Measurements from ENCODE around the gene LIN37.
"Not testable (repeated sequence)": the region's sequence is repeated elsewhere in the genome, so short reads cannot be mapped to it uniquely, and the experiment has no call there.

Gene LIN37

DNA sequence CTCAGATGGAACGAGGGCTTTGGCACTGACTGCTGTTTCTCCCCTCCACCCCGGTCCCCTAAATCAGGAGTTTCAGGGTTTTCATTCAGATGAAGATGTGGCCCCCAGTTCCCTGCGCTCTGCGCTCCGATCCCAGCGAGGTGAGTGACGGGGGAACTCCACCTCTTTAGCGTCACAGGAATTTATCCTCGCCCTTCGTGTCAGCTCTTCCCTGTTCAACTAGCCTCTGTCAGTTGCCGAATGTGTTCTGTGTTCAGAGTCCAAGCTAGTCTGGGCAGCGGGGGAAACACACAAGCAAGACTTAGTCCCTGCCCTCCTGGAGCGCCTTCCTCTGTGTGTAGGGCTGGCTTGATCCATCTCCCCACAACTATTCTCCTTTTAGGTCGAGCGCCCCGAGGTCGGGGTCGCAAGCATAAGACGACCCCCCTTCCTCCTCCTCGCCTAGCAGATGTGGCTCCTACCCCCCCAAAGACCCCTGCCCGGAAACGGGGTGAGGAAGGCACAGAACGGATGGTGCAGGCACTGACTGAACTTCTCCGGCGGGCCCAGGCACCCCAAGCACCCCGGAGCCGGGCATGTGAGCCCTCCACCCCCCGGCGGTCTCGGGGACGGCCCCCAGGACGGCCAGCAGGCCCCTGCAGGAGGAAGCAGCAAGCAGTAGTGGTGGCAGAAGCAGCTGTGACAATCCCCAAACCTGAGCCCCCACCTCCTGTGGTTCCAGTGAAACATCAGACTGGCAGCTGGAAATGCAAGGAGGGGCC lies 28.8 kb upstream of the LIN37 start:
- DNase-seq (ENCODE audit: low spot score), result no peak

DNA sequence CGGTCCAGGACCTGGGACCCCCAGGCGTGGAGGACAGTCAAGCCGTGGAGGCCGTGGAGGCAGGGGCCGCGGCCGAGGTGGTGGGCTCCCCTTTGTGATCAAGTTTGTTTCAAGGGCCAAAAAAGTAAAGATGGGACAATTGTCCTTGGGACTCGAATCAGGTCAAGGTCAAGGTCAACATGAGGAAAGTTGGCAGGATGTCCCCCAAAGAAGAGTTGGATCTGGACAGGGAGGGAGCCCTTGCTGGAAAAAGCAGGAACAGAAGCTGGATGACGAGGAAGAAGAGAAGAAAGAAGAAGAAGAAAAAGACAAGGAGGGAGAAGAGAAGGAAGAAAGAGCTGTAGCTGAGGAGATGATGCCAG lies 28.2 kb upstream of the LIN37 start:
- DNase-seq (ENCODE audit: low spot score), result no peak

DNA sequence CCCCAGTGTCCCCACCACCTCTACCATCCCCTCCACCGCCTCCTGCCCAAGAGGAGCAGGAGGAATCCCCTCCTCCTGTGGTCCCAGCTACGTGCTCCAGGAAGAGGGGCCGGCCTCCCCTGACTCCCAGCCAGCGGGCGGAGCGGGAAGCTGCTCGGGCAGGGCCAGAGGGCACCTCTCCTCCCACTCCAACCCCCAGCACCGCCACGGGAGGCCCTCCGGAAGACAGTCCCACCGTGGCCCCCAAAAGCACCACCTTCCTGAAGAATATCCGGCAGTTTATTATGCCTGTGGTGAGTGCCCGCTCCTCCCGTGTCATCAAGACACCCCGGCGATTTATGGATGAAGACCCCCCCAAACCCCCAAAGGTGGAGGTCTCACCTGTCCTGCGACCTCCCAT lies 27.7 kb upstream of the LIN37 start:
- DNase-seq (ENCODE audit: low spot score), result no peak

DNA sequence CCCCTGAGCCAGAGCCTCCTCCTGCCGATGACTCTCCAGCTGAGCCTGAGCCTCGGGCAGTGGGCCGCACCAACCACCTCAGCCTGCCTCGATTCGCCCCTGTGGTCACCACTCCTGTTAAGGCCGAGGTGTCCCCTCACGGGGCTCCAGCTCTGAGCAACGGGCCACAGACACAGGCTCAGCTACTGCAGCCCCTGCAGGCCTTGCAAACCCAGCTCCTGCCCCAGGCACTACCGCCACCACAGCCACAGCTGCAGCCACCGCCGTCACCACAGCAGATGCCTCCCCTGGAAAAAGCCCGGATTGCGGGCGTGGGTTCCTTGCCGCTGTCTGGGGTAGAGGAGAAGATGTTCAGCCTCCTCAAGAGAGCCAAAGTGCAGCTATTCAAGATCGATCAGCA lies 27.0 kb upstream of the LIN37 start:
- DNase-seq (ENCODE audit: low spot score), result no peak

DNA sequence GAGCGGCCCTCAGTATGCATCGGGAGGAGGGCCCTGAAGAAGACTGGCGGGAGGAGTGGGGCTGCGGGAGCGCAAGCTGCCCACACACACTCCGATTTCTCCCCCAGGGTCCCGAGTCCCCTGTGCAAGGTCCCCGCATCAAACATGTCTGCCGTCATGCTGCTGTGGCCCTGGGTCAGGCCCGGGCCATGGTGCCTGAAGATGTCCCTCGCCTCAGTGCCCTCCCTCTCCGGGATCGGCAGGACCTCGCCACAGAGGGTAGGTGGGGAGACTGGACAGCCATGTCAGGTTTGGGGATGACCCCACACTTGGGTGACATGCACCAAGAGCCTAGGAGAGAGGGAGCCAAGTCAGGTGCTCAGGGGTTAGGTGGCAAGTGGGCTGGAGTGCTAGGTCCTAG lies 25.9 kb upstream of the LIN37 start:
- no peak for DNase-seq (ENCODE audit: low spot score)

DNA sequence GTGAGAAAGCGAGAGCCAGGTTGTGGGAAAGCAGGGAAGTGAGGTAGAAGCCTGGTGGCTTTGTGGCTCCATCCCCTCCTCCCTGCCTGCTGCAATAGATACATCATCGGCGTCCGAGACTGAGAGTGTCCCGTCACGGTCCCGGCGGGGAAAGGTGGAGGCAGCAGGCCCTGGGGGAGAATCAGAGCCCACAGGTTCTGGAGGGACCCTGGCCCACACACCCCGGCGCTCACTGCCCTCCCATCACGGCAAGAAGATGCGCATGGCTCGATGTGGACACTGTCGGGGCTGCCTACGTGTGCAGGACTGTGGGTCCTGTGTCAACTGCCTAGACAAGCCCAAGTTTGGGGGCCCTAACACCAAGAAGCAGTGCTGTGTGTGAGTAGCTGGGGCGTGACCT lies 25.5 kb upstream of the LIN37 start:
- no peak for DNase-seq (ENCODE audit: low spot score)

DNA sequence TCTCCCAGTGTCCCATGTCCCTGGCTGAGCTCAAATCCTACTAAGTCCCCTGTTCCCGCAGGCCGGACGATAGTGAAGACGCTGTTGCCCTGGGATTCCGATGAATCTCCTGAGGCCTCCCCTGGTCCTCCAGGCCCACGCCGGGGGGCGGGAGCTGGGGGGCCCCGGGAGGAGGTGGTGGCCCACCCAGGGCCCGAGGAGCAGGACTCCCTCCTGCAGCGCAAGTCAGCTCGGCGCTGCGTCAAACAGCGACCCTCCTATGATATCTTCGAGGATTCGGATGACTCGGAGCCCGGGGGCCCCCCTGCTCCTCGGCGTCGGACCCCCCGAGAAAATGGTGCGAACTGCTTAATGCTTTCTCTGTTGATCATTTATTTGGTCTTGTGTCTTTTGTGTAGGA lies 24.7 kb upstream of the LIN37 start:
- no peak for DNase-seq (ENCODE audit: low spot score)

DNA sequence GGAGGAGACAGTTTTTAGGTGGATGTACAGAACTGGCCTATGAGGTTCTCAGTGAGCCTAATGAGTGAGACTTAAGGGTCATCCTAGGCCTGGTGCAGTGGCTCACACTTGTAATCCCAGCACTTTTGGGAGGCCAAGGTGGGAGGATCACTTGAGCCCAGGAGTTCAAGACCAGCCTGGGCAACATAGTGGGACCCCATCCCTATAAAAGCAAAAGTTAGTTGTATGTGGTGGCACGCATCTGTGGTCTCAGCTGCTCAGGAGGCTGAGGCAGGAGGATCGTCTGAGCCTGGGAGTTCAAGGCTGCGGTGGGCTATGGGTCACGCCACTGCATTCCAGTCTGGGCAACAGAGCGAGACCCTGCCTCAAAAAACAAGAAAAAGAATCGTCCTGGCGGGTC lies 24.2 kb upstream of the LIN37 start:
- not testable (repeated sequence) for DNase-seq (ENCODE audit: low spot score)

DNA sequence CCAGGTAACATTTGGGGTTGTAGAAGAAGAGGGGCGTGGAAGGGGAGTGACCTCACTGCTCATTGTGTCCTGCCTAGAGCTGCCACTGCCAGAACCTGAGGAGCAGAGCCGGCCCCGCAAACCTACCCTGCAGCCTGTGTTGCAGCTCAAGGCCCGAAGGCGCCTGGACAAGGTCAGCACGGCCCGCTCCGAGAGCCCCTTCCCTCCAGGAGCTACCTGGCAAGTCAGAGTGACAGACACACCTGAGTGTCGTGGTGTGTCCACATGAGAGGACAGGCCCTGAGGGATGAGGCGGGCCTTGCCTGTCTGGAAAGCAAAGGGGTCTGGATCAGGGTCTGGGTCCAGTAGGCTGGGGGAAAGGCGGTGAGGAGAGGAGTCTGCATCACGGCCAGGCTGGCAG lies 23.8 kb upstream of the LIN37 start:
- DNase-seq (ENCODE audit: low spot score), result no peak

DNA sequence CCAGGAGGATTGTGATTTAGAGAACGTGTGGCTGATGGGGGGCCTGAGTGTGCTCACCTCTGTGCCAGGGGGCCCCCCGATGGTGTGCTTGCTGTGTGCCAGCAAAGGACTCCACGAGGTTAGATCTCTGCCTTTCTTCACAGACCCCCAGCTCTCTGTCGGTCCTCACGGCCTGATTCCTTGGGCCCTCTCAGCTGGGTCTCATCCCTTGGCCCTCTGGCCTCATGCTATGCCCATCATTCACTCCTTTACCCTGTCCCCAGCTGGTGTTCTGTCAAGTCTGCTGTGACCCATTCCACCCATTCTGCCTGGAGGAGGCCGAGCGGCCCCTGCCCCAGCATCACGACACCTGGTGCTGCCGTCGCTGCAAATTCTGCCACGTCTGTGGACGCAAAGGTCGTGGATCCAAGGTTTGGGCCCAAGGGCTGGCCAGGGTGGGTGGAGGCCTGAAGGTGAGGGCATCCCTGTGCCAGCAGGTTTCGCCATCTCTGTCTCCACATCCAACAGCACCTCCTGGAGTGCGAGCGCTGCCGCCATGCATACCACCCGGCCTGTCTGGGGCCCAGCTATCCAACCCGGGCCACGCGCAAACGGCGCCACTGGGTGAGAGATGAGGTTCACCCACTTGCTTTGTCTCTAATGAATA lies 23.0 kb upstream of the LIN37 start:
- DNase-seq (ENCODE audit: low spot score), result no peak

DNA sequence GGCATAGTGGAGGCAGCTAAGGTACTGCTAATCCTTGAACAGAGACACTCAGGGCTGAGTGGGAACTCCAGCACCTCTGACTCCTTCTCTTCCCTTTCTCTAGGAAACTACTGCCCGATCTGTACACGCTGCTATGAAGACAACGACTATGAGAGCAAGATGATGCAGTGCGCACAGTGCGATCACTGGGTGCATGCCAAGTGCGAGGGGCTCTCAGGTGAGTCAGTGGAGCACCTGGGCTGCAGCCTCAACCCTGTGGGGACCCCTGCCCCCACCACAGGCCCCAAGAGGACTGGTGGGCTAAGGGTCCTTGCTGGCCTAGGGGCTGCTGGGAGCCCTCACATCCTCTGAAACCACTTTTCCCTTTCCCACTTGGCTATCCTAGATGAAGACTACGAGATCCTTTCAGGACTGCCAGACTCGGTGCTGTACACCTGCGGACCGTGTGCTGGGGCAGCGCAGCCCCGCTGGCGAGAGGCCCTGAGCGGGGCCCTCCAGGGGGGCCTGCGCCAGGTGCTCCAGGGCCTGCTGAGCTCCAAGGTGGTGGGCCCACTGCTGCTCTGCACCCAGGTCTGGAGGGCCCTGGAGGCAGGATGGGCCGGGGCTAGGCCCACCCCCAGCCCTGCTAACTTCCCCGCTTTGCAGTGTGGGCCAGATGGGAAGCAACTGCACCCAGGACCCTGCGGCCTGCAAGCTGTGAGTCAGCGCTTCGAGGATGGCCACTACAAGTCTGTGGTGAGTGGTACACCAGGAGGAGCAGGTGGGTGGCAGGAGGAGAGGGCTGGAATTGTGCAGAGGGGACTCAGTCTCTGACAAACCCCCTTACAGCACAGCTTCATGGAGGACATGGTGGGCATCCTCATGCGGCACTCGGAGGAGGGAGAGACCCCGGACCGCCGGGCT lies 21.1 kb upstream of the LIN37 start:
- no peak for DNase-seq (ENCODE audit: low spot score)

DNA sequence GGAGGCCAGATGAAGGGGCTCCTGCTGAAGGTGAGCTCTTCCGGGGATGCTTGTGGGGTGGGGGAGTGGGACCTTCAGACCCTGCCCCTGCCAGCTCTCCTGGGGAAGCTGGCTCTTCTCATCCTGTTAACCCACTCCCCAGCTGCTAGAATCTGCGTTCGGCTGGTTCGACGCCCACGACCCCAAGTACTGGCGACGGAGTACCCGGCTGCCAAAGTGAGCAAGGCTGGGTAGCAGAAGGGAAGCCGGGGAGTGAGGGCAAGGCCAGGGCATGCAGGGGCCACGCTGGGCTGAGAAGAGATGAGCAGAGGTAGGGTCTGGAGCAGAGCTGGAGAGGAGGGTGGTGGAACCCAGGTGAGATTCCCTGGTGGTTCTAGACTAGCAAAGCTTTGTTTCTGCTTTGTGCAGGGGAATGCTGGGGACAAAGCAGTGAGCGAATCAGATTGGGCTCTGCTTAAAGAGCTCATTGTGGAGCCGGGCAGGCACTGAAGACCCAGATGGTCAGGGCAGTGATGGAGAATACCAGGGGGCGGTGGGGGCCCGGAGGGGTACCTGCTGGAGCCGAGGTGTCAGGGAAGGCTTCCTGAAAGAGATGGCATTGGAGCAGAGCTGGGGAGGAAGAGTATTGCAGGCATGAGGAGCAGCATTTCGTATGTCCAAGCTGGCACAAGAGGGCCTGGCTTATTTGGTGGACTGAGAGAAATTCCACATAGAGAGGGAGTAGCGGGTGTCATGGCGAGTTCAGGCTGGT lies 20.2 kb upstream of the LIN37 start:
- DNase-seq (ENCODE audit: low spot score), result no peak

DNA sequence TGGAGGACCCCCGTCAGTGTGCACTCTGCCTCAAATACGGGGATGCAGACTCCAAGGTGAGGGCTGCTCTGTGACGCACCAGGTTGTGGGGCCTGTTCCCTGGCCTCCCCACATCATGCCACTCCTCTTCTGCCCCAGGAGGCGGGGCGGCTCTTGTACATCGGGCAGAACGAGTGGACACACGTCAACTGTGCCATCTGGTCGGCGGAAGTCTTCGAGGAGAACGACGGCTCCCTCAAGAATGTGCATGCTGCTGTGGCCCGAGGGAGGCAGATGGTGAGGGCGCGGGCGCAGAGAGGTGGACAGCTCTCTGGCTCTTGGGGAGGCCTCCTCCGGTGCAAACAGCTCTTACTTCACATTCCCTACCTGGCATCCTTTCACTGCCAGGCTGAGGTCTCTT lies 19.4 kb upstream of the LIN37 start:
- DNase-seq (ENCODE audit: low spot score), result no peak

DNA sequence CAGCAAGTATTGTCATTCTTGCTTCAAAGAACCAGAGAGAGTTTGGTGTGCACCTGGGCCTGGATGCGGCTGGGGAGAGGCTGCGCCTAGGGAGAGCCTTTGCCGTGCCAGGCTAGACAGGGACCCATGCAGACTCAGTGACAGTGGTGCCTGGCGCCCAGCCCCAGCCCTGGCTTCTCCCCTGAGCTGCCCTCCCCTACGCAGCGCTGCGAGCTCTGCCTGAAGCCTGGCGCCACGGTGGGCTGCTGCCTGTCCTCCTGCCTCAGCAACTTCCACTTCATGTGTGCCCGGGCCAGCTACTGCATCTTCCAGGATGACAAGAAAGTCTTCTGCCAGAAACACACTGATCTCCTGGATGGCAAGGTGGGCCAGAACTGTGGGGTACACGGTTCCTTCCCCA lies 18.6 kb upstream of the LIN37 start:
- no peak for DNase-seq (ENCODE audit: low spot score)

DNA sequence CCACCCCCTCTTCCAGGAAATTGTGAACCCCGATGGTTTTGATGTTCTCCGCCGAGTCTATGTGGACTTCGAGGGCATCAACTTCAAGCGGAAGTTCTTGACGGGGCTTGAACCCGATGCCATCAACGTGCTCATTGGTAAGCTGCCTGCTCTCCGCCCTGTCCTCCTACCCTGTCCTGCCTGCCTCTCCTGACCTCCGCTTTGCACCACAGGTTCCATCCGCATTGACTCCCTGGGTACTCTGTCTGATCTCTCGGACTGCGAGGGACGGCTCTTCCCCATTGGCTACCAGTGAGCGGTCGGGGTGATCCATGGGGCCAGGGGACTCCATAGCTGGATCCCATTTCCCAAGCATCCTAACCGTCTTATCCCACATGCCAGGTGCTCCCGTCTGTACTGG lies 18.1 kb upstream of the LIN37 start:
- DNase-seq (ENCODE audit: low spot score), result no peak

DNA sequence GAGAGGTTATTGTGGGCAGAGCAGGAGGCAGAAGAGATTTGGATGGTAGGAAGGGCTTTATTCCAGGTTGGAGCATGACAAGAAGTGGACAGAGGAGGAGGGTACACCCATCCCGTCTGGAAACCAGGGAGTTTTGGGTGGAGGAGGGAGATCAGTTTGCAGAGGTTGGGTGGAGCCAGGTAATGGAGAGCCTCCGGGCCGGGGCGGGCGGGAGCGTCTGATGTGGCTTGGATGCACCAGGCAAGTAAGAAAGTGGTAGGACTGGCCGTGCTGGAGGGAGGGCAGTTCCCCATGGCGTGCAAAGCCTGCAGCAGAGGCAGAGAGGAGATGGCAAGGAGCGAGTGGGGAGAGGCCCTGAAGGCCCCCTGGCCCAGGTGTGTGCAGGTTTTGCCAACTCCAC lies 17.0 kb upstream of the LIN37 start:
- no peak for DNase-seq (ENCODE audit: low spot score)

DNA sequence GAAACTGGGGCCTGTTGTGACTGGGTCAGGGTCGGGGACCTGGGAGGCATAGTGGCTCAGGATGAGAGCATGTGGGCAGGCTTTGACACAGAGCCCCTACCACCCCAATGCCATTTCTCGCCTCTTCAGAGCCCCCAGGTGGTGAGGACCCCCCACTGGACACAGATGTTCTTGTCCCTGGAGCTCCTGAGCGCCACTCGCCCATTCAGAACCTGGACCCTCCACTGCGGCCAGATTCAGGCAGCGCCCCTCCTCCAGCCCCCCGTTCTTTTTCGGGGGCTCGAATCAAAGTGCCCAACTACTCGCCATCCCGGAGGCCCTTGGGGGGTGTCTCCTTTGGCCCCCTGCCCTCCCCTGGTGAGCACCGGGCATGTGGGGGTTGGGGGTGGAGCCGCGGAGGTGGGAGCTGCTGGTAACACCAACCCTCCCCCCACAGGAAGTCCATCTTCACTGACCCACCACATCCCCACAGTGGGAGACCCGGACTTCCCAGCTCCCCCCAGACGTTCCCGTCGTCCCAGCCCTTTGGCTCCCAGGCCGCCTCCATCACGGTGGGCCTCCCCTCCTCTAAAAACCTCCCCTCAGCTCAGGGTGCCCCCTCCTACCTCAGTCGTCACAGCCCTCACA lies 16.5 kb upstream of the LIN37 start:
- no peak for DNase-seq (ENCODE audit: low spot score)

DNA sequence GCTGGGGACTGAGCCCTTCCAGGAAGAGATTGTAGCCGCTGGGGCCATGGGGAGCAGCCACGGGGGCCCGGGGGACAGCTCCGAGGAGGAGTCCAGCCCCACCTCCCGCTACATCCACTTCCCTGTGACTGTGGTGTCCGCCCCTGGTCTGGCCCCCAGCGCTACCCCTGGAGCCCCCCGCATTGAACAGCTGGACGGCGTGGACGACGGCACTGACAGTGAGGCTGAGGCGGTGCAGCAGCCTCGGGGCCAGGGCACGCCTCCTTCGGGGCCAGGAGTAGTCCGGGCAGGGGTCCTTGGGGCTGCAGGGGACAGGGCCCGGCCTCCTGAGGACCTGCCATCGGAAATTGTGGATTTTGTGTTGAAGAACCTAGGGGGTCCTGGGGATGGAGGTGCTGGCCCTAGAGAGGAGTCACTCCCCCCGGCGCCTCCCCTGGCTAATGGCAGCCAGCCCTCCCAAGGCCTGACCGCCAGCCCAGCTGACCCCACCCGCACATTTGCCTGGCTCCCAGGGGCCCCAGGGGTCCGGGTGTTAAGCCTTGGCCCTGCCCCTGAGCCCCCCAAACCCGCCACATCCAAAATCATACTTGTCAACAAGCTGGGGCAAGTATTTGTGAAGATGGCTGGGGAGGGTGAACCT lies 15.7 kb upstream of the LIN37 start:
- no peak for DNase-seq (ENCODE audit: low spot score)

DNA sequence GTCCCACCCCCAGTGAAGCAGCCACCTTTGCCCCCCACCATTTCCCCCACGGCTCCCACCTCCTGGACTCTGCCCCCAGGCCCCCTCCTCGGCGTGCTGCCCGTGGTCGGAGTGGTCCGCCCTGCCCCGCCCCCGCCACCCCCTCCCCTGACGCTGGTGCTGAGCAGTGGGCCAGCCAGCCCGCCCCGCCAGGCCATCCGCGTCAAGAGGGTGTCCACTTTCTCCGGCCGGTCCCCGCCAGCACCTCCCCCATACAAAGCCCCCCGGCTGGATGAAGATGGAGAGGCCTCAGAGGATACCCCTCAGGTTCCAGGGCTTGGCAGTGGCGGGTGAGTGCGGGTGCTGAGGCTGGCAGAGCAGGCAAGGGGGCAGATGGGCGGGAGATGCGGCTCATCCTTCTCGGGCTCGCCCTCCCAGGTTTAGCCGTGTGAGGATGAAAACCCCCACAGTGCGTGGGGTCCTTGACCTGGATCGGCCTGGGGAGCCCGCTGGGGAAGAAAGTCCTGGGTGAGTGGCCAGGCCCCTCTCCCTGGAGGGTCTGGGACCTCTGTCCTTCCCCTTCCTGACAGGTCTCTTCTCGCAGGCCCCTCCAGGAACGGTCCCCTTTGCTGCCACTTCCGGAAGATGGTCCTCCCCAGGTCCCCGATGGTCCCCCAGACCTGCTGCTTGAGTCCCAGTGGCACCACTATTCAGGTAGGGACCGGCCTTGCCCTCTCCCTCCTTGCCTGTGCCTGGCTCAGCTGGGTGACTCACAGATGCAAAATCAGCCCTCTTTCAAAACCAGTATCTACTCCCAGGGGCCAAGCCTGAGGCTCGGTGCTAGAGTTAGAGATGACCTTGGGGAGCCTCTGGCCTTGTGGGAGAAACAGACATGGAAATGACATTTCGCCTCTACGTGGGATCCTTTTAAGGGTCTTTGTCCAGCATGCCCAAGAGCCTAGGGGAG lies 14.9 kb upstream of the LIN37 start:
- no peak for DNase-seq (ENCODE audit: low spot score)

DNA sequence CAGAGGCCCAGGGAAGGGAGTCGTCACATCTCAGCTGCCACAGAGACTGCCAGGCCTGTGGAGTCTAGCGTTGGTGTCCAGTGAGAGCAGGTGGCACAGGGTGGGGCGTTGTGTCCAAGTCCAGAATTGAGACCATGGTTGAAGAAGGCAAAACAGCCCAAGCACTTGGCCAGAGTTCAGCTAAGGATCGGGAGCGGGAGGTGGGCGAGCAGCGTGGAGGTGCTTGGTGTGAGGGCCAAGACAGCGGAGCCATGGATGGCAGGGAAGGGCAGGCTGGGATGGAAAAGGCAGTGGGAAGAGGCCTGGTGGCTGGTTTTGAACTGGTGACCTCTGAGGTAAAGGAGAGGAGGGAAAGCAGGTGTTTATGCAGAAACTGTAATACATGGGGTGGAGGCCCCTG lies 14.1 kb upstream of the LIN37 start:
- no peak for DNase-seq (ENCODE audit: low spot score)
